Activated T-helper 1 cell treated with anti-CD3 and anti-CD28 coated beads, Interleukin-12 subunit alpha, Interleukin-12 subunit beta, Interleukin-2, Interleukin-4 antibody, amounts not matched to agents 30 ng/mL and 10 ng/mL and 1 ng/mL, durations not matched to agents 14 hours and 24 hours and 36 hours (primary cell): ENCODE results near the gene UACA. TPM values are rescaled to one million over a fixed set of nuclear protein-coding genes. Genes with fewer than 3 reads are reported as not detected.

Experiments
- DNase-seq: peaks from one replicate; pipeline ENCODE4 v3.0.0; 2021; ENCODE audit warnings: low spot score
- H3K27ac Mint-ChIP-seq: one replicate; pipeline ENCODE4 v1.8.0; 2021; ENCODE audit warnings: mild to moderate bottlenecking, mixed read lengths
- H3K27me3 Mint-ChIP-seq: one replicate; pipeline ENCODE4 v1.8.0; 2022; ENCODE audit warnings: mild to moderate bottlenecking, moderate library complexity, mixed read lengths; ENCODE audit not compliant: insufficient read depth
- H3K36me3 Mint-ChIP-seq: one replicate; pipeline ENCODE4 v1.8.0; 2021; ENCODE audit warnings: low read depth, mixed read lengths
- H3K4me1 Mint-ChIP-seq: one replicate; pipeline ENCODE4 v1.8.0; 2021; ENCODE audit warnings: low read depth, mixed read lengths
- H3K4me3 Mint-ChIP-seq: one replicate; pipeline ENCODE4 v1.8.0; 2021; ENCODE audit warnings: mild to moderate bottlenecking, moderate library complexity, mixed read lengths
- H3K9me3 Mint-ChIP-seq: one replicate; pipeline ENCODE4 v1.8.0; 2021; ENCODE audit warnings: mixed read lengths
- intact Hi-C: fragments of 100-400 bp; cut with micrococcal nuclease; formaldehyde crosslinking; loops from one replicate; pipeline ENCODE4 v1.15.1; 2024
- total RNA-seq: library from RNA; stranded (reverse); gene quantifications from 2 replicates; pipeline ENCODE4 v1.2.3, GENCODE V29; 2022

UACA gene
- total RNA-seq, 1 donor from 2014 or later: 0.57 TPM

- H3K4me3 Mint-ChIP-seq: no peak overlapping the region
- no peaks in the 10 kb centered on the region for H3K9me3 Mint-ChIP-seq
- H3K27me3 Mint-ChIP-seq: peaks cover 2% of the 10 kb centered on the region
- no peaks in the 10 kb centered on the region for H3K4me1 Mint-ChIP-seq
- H3K27ac Mint-ChIP-seq: no peak overlapping the region
- no peak for DNase-seq
- intact Hi-C loops: no loop called here
- H3K36me3 Mint-ChIP-seq: no peaks in the 10 kb centered on the region
Measured at GRCh38 chr15:70795311-70795665, 31.9 kb upstream of the UACA start.

- Mint-ChIP-seq H3K27ac (no peak overlapping the region), H3K36me3 (no peaks in the 10 kb centered on the region), H3K4me1 (no peaks in the 10 kb centered on the region), H3K27me3 (peaks cover 2% of the 10 kb centered on the region), H3K4me3 (no peak overlapping the region), H3K9me3 (no peaks in the 10 kb centered on the region)
- no peak for DNase-seq
- intact Hi-C loops: no loop called here
Measured at GRCh38 chr15:70794596-70795310, 31.4 kb upstream of the UACA start.

- H3K36me3 Mint-ChIP-seq: no peaks in the 10 kb centered on the region
- intact Hi-C loops: no loop called here
- H3K4me1 Mint-ChIP-seq: no peaks in the 10 kb centered on the region
- H3K9me3 Mint-ChIP-seq: no peaks in the 10 kb centered on the region
- H3K27me3 Mint-ChIP-seq: peaks cover 2% of the 10 kb centered on the region
- DNase-seq: no peak
- H3K4me3 Mint-ChIP-seq: no peak overlapping the region
- H3K27ac Mint-ChIP-seq: no peak overlapping the region
Measured at GRCh38 chr15:70793694-70794093, 30.3 kb upstream of the UACA start.

- Mint-ChIP-seq H3K27ac (no peak overlapping the region), H3K9me3 (no peaks in the 10 kb centered on the region)
- DNase-seq: no peak
Measured at GRCh38 chr15:70792171-70792573, 28.8 kb upstream of the UACA start.

GRCh38 chr15:70791259-70791658 lies 27.9 kb upstream of the UACA start:
- intact Hi-C loops: no loop called here
- H3K4me3 Mint-ChIP-seq: no peak overlapping the region
- no peaks in the 10 kb centered on the region for H3K4me1 Mint-ChIP-seq
- no peaks in the 10 kb centered on the region for H3K36me3 Mint-ChIP-seq
- H3K27ac Mint-ChIP-seq: no peak overlapping the region
- no peak for DNase-seq
- H3K27me3 Mint-ChIP-seq: peaks cover 4% of the 10 kb centered on the region
- H3K9me3 Mint-ChIP-seq: no peaks in the 10 kb centered on the region

More at GRCh38 chr15:70792171-70792573, 28.8 kb upstream of the UACA start:
- H3K4me3 Mint-ChIP-seq: no peak overlapping the region
- no peaks in the 10 kb centered on the region for H3K4me1 Mint-ChIP-seq
- intact Hi-C loops: no loop called here
- peaks cover 2% of the 10 kb centered on the region for H3K27me3 Mint-ChIP-seq
- no peaks in the 10 kb centered on the region for H3K36me3 Mint-ChIP-seq

GRCh38 chr15:70789213-70789612 lies 25.9 kb upstream of the UACA start:
- Mint-ChIP-seq H3K27me3 (peaks cover 4% of the 10 kb centered on the region), H3K36me3 (no peaks in the 10 kb centered on the region), H3K9me3 (no peaks in the 10 kb centered on the region), H3K4me3 (no peak overlapping the region), H3K4me1 (no peaks in the 10 kb centered on the region), H3K27ac (no peak overlapping the region)
- DNase-seq: no peak
- intact Hi-C loops: no loop called here

- Mint-ChIP-seq H3K36me3 (no peaks in the 10 kb centered on the region), H3K4me3 (no peak overlapping the region), H3K27ac (no peak overlapping the region), H3K9me3 (no peaks in the 10 kb centered on the region), H3K27me3 (peaks cover 11% of the 10 kb centered on the region), H3K4me1 (no peaks in the 10 kb centered on the region)
- intact Hi-C loops: no loop called here
- DNase-seq: no peak
Measured at GRCh38 chr15:70788114-70789049, 25.0 kb upstream of the UACA start.

- Mint-ChIP-seq H3K27me3 (peaks cover 11% of the 10 kb centered on the region), H3K9me3 (no peaks in the 10 kb centered on the region), H3K4me1 (no peaks in the 10 kb centered on the region), H3K4me3 (no peak overlapping the region), H3K36me3 (no peaks in the 10 kb centered on the region), H3K27ac (no peak overlapping the region)
- intact Hi-C loops: no loop called here
- DNase-seq: no peak
Measured at GRCh38 chr15:70786996-70787395, 23.6 kb upstream of the UACA start.

- Mint-ChIP-seq H3K4me3 (no peak overlapping the region), H3K9me3 (no peaks in the 10 kb centered on the region), H3K27ac (no peak overlapping the region), H3K27me3 (peaks cover 11% of the 10 kb centered on the region), H3K36me3 (no peaks in the 10 kb centered on the region), H3K4me1 (no peaks in the 10 kb centered on the region)
- intact Hi-C loops: no loop called here
- no peak for DNase-seq
Measured at GRCh38 chr15:70783610-70784022, 20.3 kb upstream of the UACA start.

GRCh38 chr15:70783041-70783440 lies 19.7 kb upstream of the UACA start:
- Mint-ChIP-seq H3K4me3 (no peak overlapping the region), H3K4me1 (no peaks in the 10 kb centered on the region), H3K36me3 (no peaks in the 10 kb centered on the region), H3K9me3 (no peaks in the 10 kb centered on the region), H3K27ac (no peak overlapping the region), H3K27me3 (peaks cover 11% of the 10 kb centered on the region)
- DNase-seq: no peak
- intact Hi-C loops: no loop called here

- no peak for DNase-seq
- H3K36me3 Mint-ChIP-seq: no peaks in the 10 kb centered on the region
- H3K9me3 Mint-ChIP-seq: no peaks in the 10 kb centered on the region
- no peak overlapping the region for H3K27ac Mint-ChIP-seq
- intact Hi-C loops: no loop called here
- peaks cover 8% of the 10 kb centered on the region for H3K27me3 Mint-ChIP-seq
- H3K4me1 Mint-ChIP-seq: no peaks in the 10 kb centered on the region
- H3K4me3 Mint-ChIP-seq: no peak overlapping the region
Measured at GRCh38 chr15:70781236-70781635, 17.9 kb upstream of the UACA start.

GRCh38 chr15:70778258-70779076 lies 15.1 kb upstream of the UACA start:
- Mint-ChIP-seq H3K9me3 (no peaks in the 10 kb centered on the region), H3K36me3 (no peaks in the 10 kb centered on the region), H3K4me1 (no peaks in the 10 kb centered on the region), H3K27ac (no peak overlapping the region), H3K27me3 (peaks cover under 1% of the 10 kb centered on the region), H3K4me3 (no peak overlapping the region)
- intact Hi-C loops: no loop called here
- DNase-seq: no peak
